ENCODE measurements around the gene CHN2.

Gene CHN2

GRCh38 chr7:29413626-29414136 lies 219.1 kb downstream of the CHN2 start:
- no peak for DNase-seq

GRCh38 chr7:29414216-29414615 lies 219.6 kb downstream of the CHN2 start:
- DNase-seq, result no peak

GRCh38 chr7:29415215-29415614 lies 220.6 kb downstream of the CHN2 start:
- DNase-seq, result no peak

GRCh38 chr7:29416276-29416937 lies 221.8 kb downstream of the CHN2 start:
- no peak for DNase-seq

- DNase-seq, result no peak
These were observed 222.3 kb downstream of the CHN2 start for GRCh38 chr7:29416938-29417305.

- no peak for DNase-seq
These were observed 223.5 kb downstream of the CHN2 start for GRCh38 chr7:29418056-29418455.

- DNase-seq, result no peak
These were observed 224.1 kb downstream of the CHN2 start for GRCh38 chr7:29418651-29419050.

GRCh38 chr7:29420011-29420410 lies 225.4 kb downstream of the CHN2 start:
- DNase-seq, result no peak

GRCh38 chr7:29421010-29421956 lies 226.7 kb downstream of the CHN2 start:
- no peak for DNase-seq

- DNase-seq, result no peak
These were observed 228.3 kb downstream of the CHN2 start for GRCh38 chr7:29422829-29423228.

GRCh38 chr7:29424295-29424983 lies 229.9 kb downstream of the CHN2 start:
- DNase-seq, result no peak

GRCh38 chr7:29424984-29425309 lies 230.4 kb downstream of the CHN2 start:
- DNase-seq, result no peak

GRCh38 chr7:29426587-29426986 lies 232.0 kb downstream of the CHN2 start:
- no peak for DNase-seq

GRCh38 chr7:29429401-29429800 lies 234.8 kb downstream of the CHN2 start:
- no peak for DNase-seq

- no peak for DNase-seq
These were observed 235.8 kb downstream of the CHN2 start for GRCh38 chr7:29430279-29430949.

GRCh38 chr7:29431686-29432085 lies 237.1 kb downstream of the CHN2 start:
- DNase-seq, result no peak

GRCh38 chr7:29432721-29433120 lies 238.1 kb downstream of the CHN2 start:
- DNase-seq, result no peak

GRCh38 chr7:29434380-29434768 lies 239.8 kb downstream of the CHN2 start:
- DNase-seq, result no peak

GRCh38 chr7:29435167-29435566 lies 240.6 kb downstream of the CHN2 start:
- DNase-seq, result no peak

GRCh38 chr7:29435902-29436301 lies 241.3 kb downstream of the CHN2 start:
- no peak for DNase-seq

GRCh38 chr7:29442146-29442545 lies 247.6 kb downstream of the CHN2 start:
- DNase-seq, result no peak

GRCh38 chr7:29443552-29443951 lies 249.0 kb downstream of the CHN2 start:
- no peak for DNase-seq

- no peak for DNase-seq
These were observed 249.7 kb downstream of the CHN2 start for GRCh38 chr7:29444267-29444666.
